Measurements from ENCODE around the gene MTA2. TPM values are rescaled to one million over a fixed set of nuclear protein-coding genes. Genes with fewer than 3 reads are reported as not detected.

The MTA2 gene
- total RNA-seq (2013; cell fraction: nucleolus; rRNA removed): 68.4 and 79.3 TPM in 2 replicates
- total RNA-seq (2014; rRNA removed) (195 and 201 TPM in 2 replicates), total RNA-seq (2014; rRNA removed; fragmentation: Illumina TruSeq; extraction: Trizol) (174 and 178 TPM in 2 replicates), total RNA-seq (2021) (189 and 196 TPM in 2 replicates), polyA plus RNA-seq (2011; rRNA removed) (43.2 and 53.2 TPM in 2 replicates), polyA plus RNA-seq (2014; fragmentation: Illumina TruSeq; extraction: Trizol) (198 and 201 TPM in 2 replicates), polyA plus RNA-seq (2014; fragmentation: Nextera tagmentation; extraction: Ambion mirVana) (1 to 10 TPM; 6.7 to 6.8 TPM), polyA plus RNA-seq (2014; rRNA removed) (135 and 137 TPM in 2 replicates), polyA plus RNA-seq (2016; fragmentation: Nextera tagmentation; extraction: Ambion mirVana) (10 to 100 TPM; 76.3 to 90.3 TPM), polyA minus RNA-seq (2011; rRNA and poly(A)+ RNA removed) (82.3 and 108 TPM in 2 replicates), Bru-seq, nascent RNA (percentile 93 among the genes with signal in this experiment), BruChase-seq, experiment 1, labeled RNA remaining after a 6-hour chase (percentile 99 among the genes with signal in this experiment), BruChase-seq, experiment 2, labeled RNA remaining after a 2-hour chase (percentile 99 among the genes with signal in this experiment)
- polyA plus RNA-seq (2011; ENCODE audit: low read depth): 48.7 TPM
- polyA plus RNA-seq (2011; cell fraction: cytosol; rRNA removed): 68.6 and 69.6 TPM in 2 replicates
- 136 and 209 TPM in 2 replicates for polyA plus RNA-seq (2011; cell fraction: nucleus; rRNA removed)
- 75.6 and 111 TPM in 2 replicates for polyA plus RNA-seq (2012)
- polyA minus RNA-seq (2011; cell fraction: cytosol; rRNA and poly(A)+ RNA removed): 43.6 and 46.5 TPM in 2 replicates
- 51.3 and 83.7 TPM in 2 replicates for polyA minus RNA-seq (2011; cell fraction: nucleus; rRNA and poly(A)+ RNA removed)
- long read RNA-seq, experiment 1, transcript MTA2-201 (18 exons, 3,058 nt): major isoform, 20 of 24 reads
- long read RNA-seq, experiment 1, partial matches to known transcripts: 0 of 24 reads
- long read RNA-seq, experiment 1, other reads (novel, unspliced or antisense): 2 of 24 reads
- long read RNA-seq, experiment 2, partial matches to known transcripts: 2 of 2 reads
- long read RNA-seq, experiment 2, other reads (novel, unspliced or antisense): 0 of 2 reads

- Histone ChIP-seq H3K4me2 (ENCODE audit: control insufficient read depth, insufficient read depth) (peak within 1 kb of the TSS; percentile 99), H3K4me1 (ENCODE audit: control insufficient read depth, insufficient read depth, low read length) (peaks cover 19% of the 10 kb centered on the region), H3K9me3 (replicated peaks; ENCODE audit: control insufficient read depth, insufficient read depth, low read length) (no peaks in the 10 kb centered on the region), H3K4me3 (peak within 1 kb of the TSS; percentile 91), H2AFZ (ENCODE audit: control insufficient read depth, low read depth, low read length) (peak within 1 kb of the TSS; percentile 25), H3K27me3 (replicated peaks in 1 of 2; ENCODE audit: control insufficient read depth in 2 of 2, insufficient read depth in 2 of 2, low read length in 1 of 2) (no peaks in the 10 kb centered on the region), H3K36me3 (ENCODE audit: control insufficient read depth in 2 of 2, insufficient read depth in 2 of 2, low read length in 1 of 2) (peaks cover 16 to 31% of the 10 kb centered on the region in 2 experiments), H4K20me1 (ENCODE audit: control insufficient read depth, insufficient read depth) (no peaks in the 10 kb centered on the region; the same call in 1 of the 2 replicates), H3K79me2 (ENCODE audit: control insufficient read depth, insufficient read depth, low read length) (peaks cover 40% of the 10 kb centered on the region), H3K27ac (ENCODE audit: control insufficient read depth, insufficient read depth) (peak within 1 kb of the TSS; percentile 97), H3K9ac (ENCODE audit: control insufficient read depth, insufficient read depth, low read length) (peak within 1 kb of the TSS; percentile 99)
- ChIA-PET RAD21 (ENCODE audit: unreplicated experiment) (interaction anchor here (0.7 to 3.9 kb wide), 11 partner anchors 10 to 207 kb away, joined by 3 to 36 read pairs (median 4); partner anchors contain the start of genes B3GAT3, C11orf98, CSKMT and EEF1G), SMC1A (ENCODE audit: uncharacterized antibody, unreplicated experiment) (interaction anchor here (0.8 to 3.1 kb wide), 8 partner anchors 10 to 109 kb away, joined by 3 to 30 read pairs (median 5); partner anchors contain the start of genes B3GAT3, C11orf98 and TUT1), CTCF (interaction anchor here (0.7 to 2.7 kb wide), 7 partner anchors 10 to 207 kb away, joined by 3 to 27 read pairs (median 4); partner anchors contain the start of genes B3GAT3 and TUT1), POLR2A (interaction anchor here (0.6 to 2.4 kb wide), 22 partner anchors 9 to 254 kb away, joined by 3 to 30 read pairs (median 5); partner anchors contain the start of genes B3GAT3, C11orf98, CSKMT and EEF1G)
- ATAC-seq: peak; percentile 92
- DNase-seq (ENCODE audit: low read depth, low spot score): peak; percentile 87
- peak; percentile 97 for FAIRE-seq
- intact Hi-C loops (cut with micrococcal nuclease; ENCODE audit: unreplicated experiment): loop anchor here (5.0 kb wide), 2 partner anchors 106 to 126 kb away; partner anchors contain the start of genes BSCL2, GNG3, HNRNPUL2 and TTC9C
- under 1% methylated on average over 79 of the region's 83 CpGs for WGBS (ENCODE audit: insufficient coverage, insufficient replicate concordance, low lambda C conversion rate, missing lambda C conversion rate)
- BruUV-seq (replicated peaks): no TSS peak
- in situ Hi-C loops (cut with MboI): no loop called here
- TF ChIP-seq RAD51 (IDR thresholded peaks at IDR 0.05) (no peak), POLR2A (IDR thresholded peaks at IDR 0.05; ENCODE audit: low read depth, low read length) (peak; percentile 85), KDM1A (IDR thresholded peaks at IDR 0.05; ENCODE audit: borderline replicate concordance) (no peak), SMARCA5 (IDR thresholded peaks at IDR 0.05) (peak; percentile 88), DPF2 (IDR thresholded peaks at IDR 0.05) (peak; percentile 85), ZNF24 (IDR thresholded peaks at IDR 0.05) (no peak), PAX8 (IDR thresholded peaks at IDR 0.05) (no peak), SREBF1 (IDR thresholded peaks at IDR 0.05; ENCODE audit: low read length) (no peak), EZH2 (IDR thresholded peaks at IDR 0.05; ENCODE audit: borderline replicate concordance, control insufficient read depth, low read depth, low read length) (no peak), GATAD2B (conservative IDR thresholded peaks at IDR 0.05; ENCODE audit: low read depth) (peak; percentile 81; the same call in 1 of the 2 replicates), YY1 (IDR thresholded peaks at IDR 0.05; ENCODE audit: low read depth, low read length) (peak; percentile 84), PKNOX1 (IDR thresholded peaks at IDR 0.05) (peak; percentile 55), BACH1 (IDR thresholded peaks at IDR 0.05; ENCODE audit: borderline replicate concordance) (peak; percentile 53; the same call in 1 of the 2 replicates), TAF1 (IDR thresholded peaks at IDR 0.05; ENCODE audit: borderline replicate concordance, low read depth, low read length) (no peak; the same call in 1 of the 2 replicates), ZBED1 (IDR thresholded peaks at IDR 0.05; ENCODE audit: borderline replicate concordance) (no peak), NFXL1 (IDR thresholded peaks at IDR 0.05; ENCODE audit: borderline replicate concordance) (no peak), NFYA (IDR thresholded peaks at IDR 0.05; ENCODE audit: borderline replicate concordance, low read depth, low read length) (no peak), STAT3 (IDR thresholded peaks at IDR 0.05; ENCODE audit: low read depth, low read length) (no peak), HDAC6 (IDR thresholded peaks at IDR 0.05; ENCODE audit: unreplicated experiment) (no peak), TCF7 (IDR thresholded peaks at IDR 0.05; ENCODE audit: borderline replicate concordance) (no peak), EGR1 (IDR thresholded peaks at IDR 0.05; ENCODE audit: borderline replicate concordance in 1 of 2, low read depth in 2 of 2, low read length in 2 of 2) (peak in 1 of 2 experiments; percentile 86; a peak in 2 of 3 replicates)
These were observed at the start of gene MTA2 for GRCh38 chr11:62601372-62602140. Gene MTA2, minus strand, starts transcription at chr11:62601865. Its CDS starts 415 bp downstream, at chr11:62601450.

Data from GM12878 (cell line).